NCI-H226 (cell line): ENCODE measurements around the gene KLF11.

ENCODE experiments used
- DNase-seq: peaks from one replicate; pipeline ENCODE4 v3.0.0-alpha.2; 2015

KLF11 gene

DNA sequence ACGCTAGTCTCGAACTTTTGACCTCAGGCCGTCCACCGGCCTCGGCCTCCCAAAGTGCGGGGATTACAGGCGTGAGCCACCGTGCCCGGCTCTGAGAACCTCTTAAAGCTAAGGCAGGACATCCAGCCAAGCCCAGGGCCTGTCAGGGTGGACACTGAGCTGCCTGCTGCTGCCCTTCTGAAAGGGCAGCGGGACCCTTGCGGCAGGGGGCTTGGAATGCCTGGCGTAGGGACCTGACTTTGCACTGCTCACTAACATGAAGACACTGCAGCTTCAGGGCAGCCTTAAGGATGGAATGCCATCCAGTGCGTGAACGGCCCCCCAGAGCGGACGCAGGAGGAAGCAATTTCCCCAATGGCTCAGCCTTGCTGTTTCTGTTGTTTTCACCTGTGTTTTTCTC, 27.8 kb downstream of the KLF11 start:
- no peak for DNase-seq

GRCh38 chr2:10071595-10071994, 28.2 kb downstream of the KLF11 start:
- DNase-seq = no peak

DNA sequence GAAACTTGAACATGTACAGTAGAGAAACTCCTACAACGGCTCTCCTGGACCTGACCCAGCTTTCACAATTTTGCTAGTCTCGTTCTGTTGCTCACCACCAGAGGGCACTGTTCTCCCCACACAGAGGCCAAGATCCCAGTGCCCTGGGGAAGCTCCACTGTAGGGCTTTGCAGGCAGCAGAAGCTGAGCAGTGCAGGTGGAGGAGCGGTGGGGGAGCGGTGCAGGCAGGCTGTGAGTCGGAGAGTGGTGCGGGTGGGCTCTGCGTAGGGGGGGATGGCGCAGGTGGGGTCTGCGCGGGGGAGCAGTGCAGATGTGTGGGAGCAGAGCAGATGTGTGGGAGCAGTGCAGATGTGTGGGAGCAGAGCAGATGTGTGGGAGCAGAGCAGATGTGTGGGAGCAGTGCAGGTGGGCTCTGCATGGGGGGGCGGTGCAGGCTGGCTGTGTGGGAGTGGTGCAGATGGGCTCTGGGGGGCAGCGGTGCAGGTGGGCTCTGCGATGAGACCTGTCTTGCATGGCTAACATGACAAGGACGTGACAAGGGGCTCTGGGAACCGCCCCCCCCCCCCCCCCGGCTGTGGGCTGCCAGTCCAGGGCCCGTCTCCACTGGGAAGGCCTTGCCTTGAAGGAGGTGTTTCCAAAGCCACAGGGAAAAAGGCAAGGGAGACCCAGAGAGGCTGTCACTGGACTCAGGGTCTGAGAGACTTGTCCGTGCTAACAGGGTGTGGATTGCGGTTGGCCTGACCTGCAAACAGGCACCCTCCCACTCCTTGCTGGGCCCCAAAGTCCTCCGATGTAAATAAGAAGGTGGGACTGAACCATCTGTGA, 29.5 kb downstream of the KLF11 start:
- DNase-seq = peak; percentile 76

GRCh38 chr2:10073706-10074105, 30.4 kb downstream of the KLF11 start:
- DNase-seq = no peak

DNA sequence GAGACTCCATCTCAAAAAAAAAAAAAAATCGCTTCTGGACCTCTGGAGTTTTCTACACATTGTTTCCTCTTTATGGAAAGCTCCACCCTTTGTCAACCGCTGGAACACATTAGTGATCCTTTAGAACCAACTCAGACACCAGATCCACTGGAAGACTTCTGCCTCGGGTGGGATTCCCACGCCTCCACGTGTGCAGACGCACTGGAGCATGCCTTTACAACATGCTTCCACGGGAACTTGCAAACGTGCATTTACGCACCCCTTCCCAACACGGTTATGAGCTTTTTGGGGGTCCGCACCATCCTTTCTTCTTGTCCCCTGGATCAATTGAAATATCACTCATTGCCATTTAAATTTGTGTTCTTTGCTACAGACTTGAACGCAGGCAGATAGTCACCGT, 31.8 kb downstream of the KLF11 start:
- no peak for DNase-seq

- DNase-seq = no peak
These were observed 32.3 kb downstream of the KLF11 start for GRCh38 chr2:10075571-10076209.

DNA sequence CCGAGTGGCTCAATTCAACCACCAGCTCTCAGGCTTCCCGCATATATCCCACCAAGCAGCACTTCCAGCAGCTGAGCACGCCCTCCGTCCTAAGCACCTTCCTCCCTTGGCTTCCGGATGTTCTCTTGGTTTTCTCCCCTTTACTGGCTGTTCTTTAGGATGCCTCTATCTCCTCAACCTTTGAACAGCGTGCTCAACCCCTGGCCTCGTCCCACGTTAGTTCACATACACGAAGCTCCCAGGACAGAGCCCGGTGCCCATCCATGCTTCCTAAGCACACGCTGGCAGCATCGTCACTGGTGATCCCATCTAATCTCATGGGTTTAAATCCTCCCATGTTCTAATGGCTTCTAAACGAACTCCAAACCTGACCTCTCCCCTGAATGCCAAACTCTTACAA, 33.2 kb downstream of the KLF11 start:
- DNase-seq = no peak

- DNase-seq = no peak
These were observed 33.7 kb downstream of the KLF11 start for GRCh38 chr2:10076988-10077527.

- no peak for DNase-seq
These were observed 34.7 kb downstream of the KLF11 start for GRCh38 chr2:10078001-10078400.

- DNase-seq = no peak
These were observed 35.4 kb downstream of the KLF11 start for GRCh38 chr2:10078704-10079265.

GRCh38 chr2:10079266-10079869, 36.0 kb downstream of the KLF11 start:
- peak; percentile 40 for DNase-seq

DNA sequence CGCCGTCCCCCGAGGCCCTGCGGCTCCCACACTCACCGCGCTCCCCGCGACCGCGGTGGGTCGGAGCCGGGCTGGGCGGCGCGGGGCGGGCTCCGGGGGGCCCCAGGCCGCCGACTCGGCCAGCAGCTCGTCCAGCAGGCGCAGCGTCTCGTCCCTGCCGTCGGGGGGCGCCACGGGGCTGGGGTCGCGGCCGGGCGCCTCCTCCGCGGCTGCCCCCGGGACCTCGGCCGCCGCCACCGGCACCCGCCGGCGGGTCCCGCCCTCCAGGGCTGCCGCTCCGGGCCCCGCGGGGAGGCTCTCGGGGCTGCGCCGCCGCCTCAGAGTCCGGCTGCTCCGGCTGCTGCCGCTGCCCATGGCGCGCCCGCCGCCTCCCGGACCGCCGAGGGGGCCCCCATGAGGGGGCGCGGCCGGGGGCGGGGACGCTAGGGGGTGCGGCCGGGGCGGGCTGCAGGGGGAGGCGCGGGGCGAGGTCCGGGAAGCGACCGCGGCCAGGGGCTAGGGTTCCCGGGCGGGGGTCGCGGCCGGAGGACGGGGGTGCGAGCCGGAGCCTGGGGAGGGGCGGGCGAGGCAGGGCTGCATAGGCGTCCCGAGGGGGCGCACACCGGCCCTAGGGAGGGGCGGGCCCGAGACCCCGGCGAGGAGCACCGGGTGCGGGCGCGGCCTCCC, 36.7 kb downstream of the KLF11 start, which contains the start of gene CYS1:
Gene CYS1, minus strand, starts transcription at position 542 of the 666 bp plus-strand sequence. Its CDS starts 188 bp downstream, at position 354.
- DNase-seq = no peak

DNA sequence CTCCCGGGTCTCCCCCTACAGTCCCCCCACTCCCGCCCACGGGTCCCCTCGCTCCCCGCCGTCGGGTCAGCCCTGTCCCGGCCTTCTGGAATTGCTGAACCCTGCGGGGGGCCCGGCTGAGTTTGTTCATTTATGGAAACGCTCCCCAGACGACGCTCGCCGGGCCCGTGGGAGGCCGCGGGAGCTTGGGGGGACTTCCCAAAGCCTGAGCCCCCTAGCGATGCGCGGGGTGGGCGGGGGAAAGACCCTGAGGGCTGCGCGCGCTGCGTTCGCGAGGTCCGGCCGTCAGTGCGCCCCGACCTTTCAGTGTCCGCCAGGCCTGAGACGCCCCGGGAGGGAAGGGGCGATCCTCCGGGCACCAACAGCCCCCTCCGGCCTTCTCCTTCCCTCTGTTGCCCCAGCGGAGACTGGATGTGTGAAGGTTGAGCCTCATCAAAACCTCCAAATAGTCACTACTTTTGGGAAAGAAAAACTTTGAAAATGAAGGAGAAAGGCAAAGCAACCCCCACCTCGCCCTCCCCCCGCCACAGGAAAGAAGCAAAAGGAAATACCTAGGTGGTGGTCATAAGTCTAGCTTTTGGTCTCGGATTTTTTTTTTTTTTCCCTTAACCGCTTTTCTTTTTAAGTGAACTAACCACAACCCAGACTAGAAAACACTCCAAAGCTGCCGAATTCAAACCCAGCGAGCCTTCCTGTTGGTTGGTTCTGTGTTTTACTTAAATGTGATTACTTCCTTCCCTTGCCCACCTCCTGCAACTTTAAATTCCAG, 37.4 kb downstream of the KLF11 start:
- DNase-seq = no peak

DNA sequence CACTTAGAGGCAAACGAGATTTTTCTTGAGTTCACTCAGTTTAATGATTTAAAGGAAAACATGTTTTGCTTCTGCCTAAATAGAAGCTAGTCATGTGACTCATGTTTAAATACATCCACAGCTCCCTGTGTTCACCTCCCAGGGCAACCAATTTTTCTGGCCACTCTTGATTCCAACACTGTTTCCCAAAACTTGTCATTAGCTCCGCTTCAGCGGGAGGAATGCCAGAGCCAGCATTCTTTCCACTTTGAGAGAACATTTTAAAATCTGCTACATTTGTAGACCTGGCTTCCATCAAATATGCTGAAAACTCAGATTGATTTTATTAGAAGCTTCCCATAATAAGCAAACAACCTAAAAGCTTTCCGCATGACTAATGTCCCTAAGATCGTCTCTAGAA, 39.7 kb downstream of the KLF11 start:
- no peak for DNase-seq

DNA sequence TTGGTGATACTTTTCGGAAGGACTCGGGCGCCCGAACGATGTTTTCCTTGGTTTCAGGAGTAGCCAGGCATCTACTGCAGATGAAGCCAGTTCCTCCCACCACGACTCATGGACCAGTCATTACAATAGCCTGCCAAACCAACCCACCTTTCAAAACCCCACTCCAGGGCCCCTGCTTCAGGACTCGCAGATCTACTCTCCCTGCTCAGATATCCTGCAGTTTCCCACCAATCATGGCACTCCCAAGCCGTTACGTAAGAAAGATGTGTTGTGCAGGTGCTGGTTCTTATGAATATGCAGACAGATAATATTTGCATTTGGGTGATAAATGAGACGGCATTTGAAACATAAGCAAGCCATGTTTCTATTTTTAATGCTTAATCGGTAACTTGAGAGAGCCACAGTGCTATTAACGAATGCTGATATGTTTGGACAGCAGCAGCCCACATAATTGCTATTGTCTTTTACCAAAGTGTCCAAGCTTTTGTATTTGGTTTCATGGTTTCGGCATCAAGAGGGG, 40.4 kb downstream of the KLF11 start:
- no peak for DNase-seq

- DNase-seq = no peak
These were observed 41.0 kb downstream of the KLF11 start for GRCh38 chr2:10084223-10084865.

GRCh38 chr2:10085043-10085667, 41.8 kb downstream of the KLF11 start:
- no peak for DNase-seq

DNA sequence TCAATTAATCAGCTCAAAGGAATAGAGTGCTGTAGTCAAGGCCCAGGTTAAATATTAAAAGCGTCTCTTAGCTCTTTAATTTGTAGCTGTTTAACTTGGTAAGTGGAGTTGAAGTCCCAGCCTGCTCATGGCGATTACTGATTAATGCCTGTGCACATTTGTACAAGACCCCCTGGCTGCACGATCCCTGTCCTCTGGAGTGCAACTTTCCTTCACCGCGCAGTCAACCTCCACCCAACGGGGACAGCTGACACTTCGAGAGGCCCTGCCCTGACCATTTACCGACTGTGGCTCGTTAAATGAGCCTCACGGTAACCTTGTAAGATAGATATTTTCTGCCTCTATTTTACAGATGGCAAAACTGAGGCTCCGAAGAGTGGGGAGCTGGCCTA, 42.3 kb downstream of the KLF11 start:
- no peak for DNase-seq

DNA sequence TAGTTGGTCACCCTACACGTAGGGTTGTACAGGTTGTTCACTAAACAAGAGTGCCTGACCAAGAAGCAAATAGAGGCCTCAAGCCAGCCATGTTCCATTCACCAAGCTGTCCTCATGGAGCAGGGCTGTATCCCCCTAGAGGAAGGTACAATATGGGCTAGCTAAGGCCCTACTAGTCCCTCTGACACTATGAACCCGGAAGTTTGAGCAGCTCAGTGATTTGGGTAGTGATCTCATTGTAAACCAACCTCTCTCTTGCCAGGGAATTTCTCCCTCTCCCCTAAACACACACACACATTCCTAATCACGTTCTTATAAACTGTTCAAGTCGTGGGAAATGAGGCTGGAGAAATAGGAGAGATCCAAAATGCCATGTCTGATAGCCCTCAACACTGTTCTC, 43.6 kb downstream of the KLF11 start:
- no peak for DNase-seq

- DNase-seq = no peak
These were observed 44.0 kb downstream of the KLF11 start for GRCh38 chr2:10087360-10087759.
